SU-DHL-6 (cell line): ENCODE measurements around the gene TEKT3.

Experiments used
- H2AFZ ChIP-seq: fragments of 200-600 bp; sonication (generic); 2 replicates; pipeline ENCODE4 v1.6.1; 2014; ENCODE audit warnings: low read depth, mild to moderate bottlenecking, moderate library complexity, mixed read lengths, antibody characterized with exemption, low read length; ENCODE audit not compliant: severe bottlenecking
- H3F3A ChIP-seq: fragments of 200-600 bp; shearing (Covaris generic); 2 replicates; pipeline ENCODE4 v1.6.0; 2016; ENCODE audit warnings: antibody characterized with exemption, mild to moderate bottlenecking; ENCODE audit not compliant: insufficient read depth
- H3K27ac ChIP-seq: fragments of 200-600 bp; sonication (generic); 2 replicates; pipeline ENCODE4 v1.5.1; 2016; ENCODE audit warnings: low read depth, mild to moderate bottlenecking, low read length, moderate library complexity, mixed read lengths
- H3K27me3 ChIP-seq: fragments of 200-600 bp; sonication (generic), shearing (Covaris generic); 2 replicates; pipeline ENCODE4 v1.6.0; 2014; ENCODE audit warnings: mild to moderate bottlenecking, low read length
- H3K36me3 ChIP-seq: fragments of 200-600 bp; sonication (generic); 2 replicates; pipeline ENCODE4 v1.6.1; 2014; ENCODE audit warnings: mild to moderate bottlenecking, low read length, mixed read lengths
- H3K4me2 ChIP-seq: fragments of 300-600, 200-600 bp; shearing (Covaris generic), sonication (generic); 2 replicates; pipeline ENCODE4 v1.6.0; 2014; ENCODE audit warnings: low read length, low read depth, mild to moderate bottlenecking; ENCODE audit not compliant: poor library complexity, severe bottlenecking
- H3K4me3 ChIP-seq: fragments of 200-600 bp; sonication (generic); 2 replicates; pipeline ENCODE4 v1.5.1; 2014; ENCODE audit warnings: antibody characterized with exemption, low read length, mild to moderate bottlenecking, mixed read lengths; ENCODE audit not compliant: insufficient read depth, poor library complexity, severe bottlenecking
- H3K79me2 ChIP-seq: fragments of 200-600 bp; sonication (generic); 2 replicates; pipeline ENCODE4 v1.6.1; 2014; ENCODE audit warnings: mild to moderate bottlenecking, low read length, moderate library complexity; ENCODE audit not compliant: insufficient read depth
- H3K9ac ChIP-seq: fragments of 200-600 bp; sonication (generic); 2 replicates; pipeline ENCODE4 v1.7.0; 2014; ENCODE audit warnings: mild to moderate bottlenecking, low read length
- H3K9me2 ChIP-seq: fragments of 200-600 bp; sonication (generic); replicated peaks from 2 replicates; pipeline ENCODE4 v1.6.1; 2014; ENCODE audit warnings: low read length; ENCODE audit not compliant: insufficient read depth
- H3K9me3 ChIP-seq: fragments of 200-600 bp; sonication (generic); 2 replicates; pipeline ENCODE4 v1.6.1; 2014; ENCODE audit warnings: low read length, mixed read lengths; ENCODE audit not compliant: insufficient read depth
- H4K20me1 ChIP-seq: fragments of 200-600 bp; sonication (generic); 2 replicates; pipeline ENCODE4 v1.6.1; 2014; ENCODE audit warnings: low read depth, mild to moderate bottlenecking, antibody characterized with exemption, low read length, moderate library complexity, mixed read lengths
- CTCF ChIP-seq: fragments of 200-600 bp; sonication (generic); IDR thresholded peaks from one replicate; pipeline ENCODE4 v1.5.1; 2017; ENCODE audit warnings: antibody characterized with exemption, mild to moderate bottlenecking, low read length, moderate library complexity; ENCODE audit not compliant: insufficient read depth, poor library complexity, severe bottlenecking
- EZH2phosphoT487 ChIP-seq: fragments of 200-600 bp; sonication (generic), shearing (Covaris generic); conservative IDR thresholded peaks from 2 replicates; pipeline ENCODE4 v1.6.1; 2018; ENCODE audit warnings: mild to moderate bottlenecking, antibody characterized with exemption, low read length, moderate library complexity, mixed read lengths

The TEKT3 gene

GRCh38 chr17:15289285-15290183 lies 51.9 kb downstream of the TEKT3 start:
- Histone ChIP-seq H2AFZ (no peak overlapping the region), H3F3A (no peaks in the 10 kb centered on the region)
- TF ChIP-seq CTCF = no peak
- TF ChIP-seq EZH2phosphoT487 = no peak

DNA sequence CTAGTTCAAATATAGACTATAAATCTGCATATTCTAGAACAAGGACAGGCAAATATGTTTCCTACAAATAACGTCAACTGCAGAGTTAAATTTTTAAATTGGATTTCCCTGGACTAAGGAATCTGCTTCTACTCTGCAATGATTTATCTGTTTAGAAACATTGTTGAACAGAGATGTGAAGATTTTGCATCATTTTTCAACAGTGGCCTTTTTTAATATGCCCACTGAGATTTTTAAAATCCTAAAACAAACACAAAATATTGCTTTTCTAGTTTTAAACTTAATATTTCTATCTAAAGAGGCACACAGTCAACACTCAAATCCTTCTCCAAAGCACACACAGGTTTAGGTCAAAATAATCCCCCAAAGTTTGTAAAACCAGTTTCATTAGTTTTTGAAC lies 52.5 kb downstream of the TEKT3 start:
- H3K27me3 ChIP-seq = no peaks in the 10 kb centered on the region
- H3K4me3 ChIP-seq = no peak overlapping the region
- no peaks in the 10 kb centered on the region for H3K36me3 ChIP-seq
- H3K9me2 ChIP-seq = no peaks in the 10 kb centered on the region
- no peaks in the 10 kb centered on the region for H4K20me1 ChIP-seq
- no peaks in the 10 kb centered on the region for H3K79me2 ChIP-seq
- H3K9ac ChIP-seq = no peak overlapping the region
- no peak overlapping the region for H3K27ac ChIP-seq
- H3F3A ChIP-seq = no peaks in the 10 kb centered on the region
- TF ChIP-seq EZH2phosphoT487 (no peak), CTCF (no peak)
- no peak overlapping the region for H2AFZ ChIP-seq
- no peak overlapping the region for H3K4me2 ChIP-seq
- no peaks in the 10 kb centered on the region for H3K9me3 ChIP-seq

More at GRCh38 chr17:15289285-15290183, 51.9 kb downstream of the TEKT3 start:
- Histone ChIP-seq H3K27me3 (no peaks in the 10 kb centered on the region), H3K79me2 (no peaks in the 10 kb centered on the region), H4K20me1 (no peaks in the 10 kb centered on the region), H3K4me3 (no peak overlapping the region), H3K36me3 (no peaks in the 10 kb centered on the region), H3K4me2 (no peak overlapping the region), H3K9me2 (no peaks in the 10 kb centered on the region), H3K27ac (no peak overlapping the region), H3K9me3 (no peaks in the 10 kb centered on the region), H3K9ac (no peak overlapping the region)

- Histone ChIP-seq H3K79me2 (no peaks in the 10 kb centered on the region), H3K4me3 (no peak overlapping the region), H3K27me3 (no peaks in the 10 kb centered on the region), H3K9me2 (no peaks in the 10 kb centered on the region), H3K9me3 (no peaks in the 10 kb centered on the region), H3K36me3 (no peaks in the 10 kb centered on the region), H2AFZ (no peak overlapping the region), H3K4me2 (no peak overlapping the region), H3K27ac (no peak overlapping the region), H4K20me1 (no peaks in the 10 kb centered on the region), H3F3A (no peaks in the 10 kb centered on the region), H3K9ac (no peak overlapping the region)
- TF ChIP-seq CTCF (no peak), EZH2phosphoT487 (no peak)
These were observed 53.7 kb downstream of the TEKT3 start for GRCh38 chr17:15287538-15288267.
